Fibroblast of peridontal ligament (primary cell): Measurements from ENCODE around the gene RAD51B.

Experiments
- DNase-seq: peaks from one replicate; pipeline ENCODE4 v3.0.0-alpha.2; 2010; ENCODE audit errors: extremely low read depth

Gene RAD51B

DNA sequence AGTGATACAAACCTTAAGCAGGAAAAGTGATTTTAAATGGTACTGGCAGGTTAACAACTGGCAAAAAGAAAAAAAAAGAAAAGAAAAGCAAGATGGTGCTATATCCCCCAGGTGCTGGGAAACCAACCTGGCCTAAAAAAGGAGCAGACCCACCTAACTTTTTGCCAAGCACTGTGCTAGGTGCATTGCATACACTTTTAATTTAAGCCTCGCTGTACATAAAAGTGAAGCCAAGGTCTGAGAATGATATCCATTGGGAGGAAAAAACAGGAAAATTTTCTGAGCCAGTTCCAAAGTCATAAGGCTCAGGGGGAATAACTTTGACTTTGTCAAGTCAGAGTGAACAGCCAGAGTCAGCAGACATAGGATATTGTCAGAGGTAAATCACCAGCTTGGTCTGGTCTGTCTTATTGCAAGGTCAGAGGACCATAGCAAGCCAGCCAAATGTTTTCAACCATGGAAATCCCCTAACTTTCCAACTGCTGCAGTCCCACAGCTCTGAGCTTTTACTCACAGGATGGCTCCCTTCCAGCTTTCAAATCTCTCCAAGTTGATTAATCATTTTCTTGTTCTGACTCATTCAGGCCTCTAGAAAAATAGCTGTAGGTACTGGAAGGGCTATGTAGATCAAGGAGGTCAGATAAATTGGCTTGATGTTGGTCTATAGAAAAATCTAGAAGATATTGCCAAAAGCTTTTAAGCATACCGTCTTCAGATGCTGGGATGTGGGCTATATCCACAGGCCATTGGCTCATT, 412.9 kb downstream of the RAD51B start:
- peak; percentile 100 for DNase-seq

DNA sequence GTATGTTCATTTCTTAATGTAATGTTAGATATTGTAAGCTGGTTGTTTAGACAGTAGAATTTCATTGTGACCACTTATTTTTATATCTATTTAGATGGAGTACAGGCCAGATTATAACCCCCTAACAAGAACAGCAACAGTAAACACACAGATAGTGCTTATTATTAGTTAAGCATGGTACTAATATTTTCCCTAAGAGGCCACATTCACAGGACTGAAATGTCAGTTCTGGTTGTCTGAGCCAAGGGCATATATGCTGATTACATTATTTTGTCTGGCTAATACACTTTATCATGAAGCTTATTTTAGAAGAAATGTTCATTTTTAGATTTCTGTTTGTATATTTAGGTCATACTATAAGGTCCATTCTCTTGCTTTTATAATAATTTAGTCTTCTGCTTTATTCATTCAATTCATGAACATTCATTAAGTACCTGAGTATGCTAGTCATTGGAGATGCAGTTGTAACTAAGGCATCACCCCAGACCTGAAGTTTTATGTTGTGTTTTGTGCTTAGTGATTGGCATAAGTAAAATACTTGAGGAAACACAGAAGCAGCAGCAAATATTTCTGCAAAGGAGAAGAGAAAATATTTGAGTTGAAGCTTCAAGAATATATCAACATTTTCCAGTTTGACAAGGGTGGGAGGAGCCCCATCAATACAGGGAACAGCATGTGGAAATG, 413.7 kb downstream of the RAD51B start:
- no peak for DNase-seq

DNA sequence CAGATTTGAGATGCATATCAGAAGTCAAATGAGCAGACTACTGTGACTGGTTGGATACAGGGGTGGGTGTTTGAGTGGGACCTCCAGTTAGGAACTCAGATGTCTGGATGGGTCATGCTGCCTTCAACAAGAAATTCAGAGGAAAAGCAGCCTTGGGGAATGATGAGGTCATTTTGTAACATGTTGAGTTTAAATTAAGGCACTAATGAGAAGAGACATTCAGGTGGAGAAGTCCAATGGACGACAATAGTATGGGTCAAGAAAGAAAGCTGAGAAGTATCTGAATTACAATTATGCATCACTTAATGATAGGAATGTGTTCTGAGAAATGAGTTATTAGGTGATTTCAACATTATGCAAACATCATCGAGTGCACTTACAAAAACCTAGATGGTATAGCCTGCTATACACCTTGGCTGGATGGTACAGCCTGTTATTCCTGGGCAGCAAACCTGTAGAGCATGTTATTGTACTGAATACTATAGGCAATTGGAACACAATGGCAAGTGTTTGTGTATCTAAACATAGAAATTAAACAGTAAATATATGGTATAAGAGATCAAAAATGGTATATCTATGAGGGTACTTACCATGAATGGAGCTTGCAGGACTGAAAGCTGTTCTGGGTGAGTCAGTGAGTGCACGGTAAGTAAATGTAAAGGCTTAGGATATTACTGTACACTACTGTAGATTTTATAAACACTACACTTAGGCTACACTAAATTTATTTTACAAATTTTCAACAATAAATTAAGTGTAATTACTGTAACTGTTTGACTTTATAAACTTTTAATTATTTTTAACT, 414.7 kb downstream of the RAD51B start:
- no peak for DNase-seq

DNA sequence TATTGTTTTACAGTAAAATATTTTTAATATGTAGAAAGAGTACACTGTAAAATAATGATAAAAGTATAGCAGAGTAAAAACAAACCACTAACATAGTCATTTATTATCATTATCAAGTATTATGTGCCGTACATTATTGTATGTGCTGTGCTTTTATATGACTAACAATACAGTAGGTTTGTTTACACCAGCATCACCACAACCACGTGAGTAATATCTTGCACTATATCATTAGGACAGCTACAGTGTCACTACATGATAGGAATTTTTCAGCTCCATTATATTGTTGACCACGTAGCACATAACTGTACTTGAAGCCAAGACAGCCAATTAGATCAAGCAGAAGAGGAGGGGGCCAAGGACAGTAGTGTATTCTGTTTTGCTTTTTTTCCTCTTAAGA, 415.4 kb downstream of the RAD51B start:
- no peak for DNase-seq

DNA sequence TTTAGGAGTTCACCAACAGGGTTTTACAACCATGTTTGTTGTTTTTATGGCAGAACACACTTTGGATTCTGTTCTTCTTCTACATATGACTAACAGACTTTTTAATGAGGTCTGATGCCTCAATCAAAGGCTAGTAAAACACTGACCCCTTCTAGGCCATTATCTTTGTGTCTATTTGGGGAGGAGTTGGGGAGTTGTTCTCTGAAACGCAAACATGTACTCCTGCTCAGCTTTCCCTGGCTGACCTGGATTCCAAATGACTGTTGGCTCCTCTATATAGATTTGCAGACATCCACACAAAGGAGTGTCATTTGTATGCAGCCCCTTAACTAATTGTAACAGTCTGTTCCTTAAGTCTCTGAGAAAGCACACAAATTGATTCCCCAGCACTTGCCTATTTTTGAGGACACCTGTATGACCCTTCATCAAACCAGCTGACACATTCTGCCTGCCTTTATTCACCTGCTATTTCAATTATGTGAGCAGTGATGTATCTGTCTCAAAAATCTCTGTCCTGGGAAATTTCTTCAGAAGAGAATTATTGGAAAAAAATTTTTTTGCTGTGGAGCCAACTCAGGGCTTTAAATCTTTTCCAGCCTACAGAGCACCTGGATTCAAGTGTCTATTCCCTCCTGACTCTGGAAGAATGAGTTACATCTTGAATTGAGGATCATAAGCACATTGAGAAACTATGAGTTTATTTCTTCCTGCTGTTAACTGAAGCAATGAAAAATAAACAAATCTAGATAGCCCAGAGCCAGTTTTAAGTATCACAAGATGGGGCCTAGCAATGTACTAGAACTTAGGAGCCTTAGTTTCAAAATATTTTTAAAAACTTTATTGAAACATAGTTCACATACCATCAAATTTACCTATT, 417.2 kb downstream of the RAD51B start:
- peak; percentile 61 for DNase-seq

DNA sequence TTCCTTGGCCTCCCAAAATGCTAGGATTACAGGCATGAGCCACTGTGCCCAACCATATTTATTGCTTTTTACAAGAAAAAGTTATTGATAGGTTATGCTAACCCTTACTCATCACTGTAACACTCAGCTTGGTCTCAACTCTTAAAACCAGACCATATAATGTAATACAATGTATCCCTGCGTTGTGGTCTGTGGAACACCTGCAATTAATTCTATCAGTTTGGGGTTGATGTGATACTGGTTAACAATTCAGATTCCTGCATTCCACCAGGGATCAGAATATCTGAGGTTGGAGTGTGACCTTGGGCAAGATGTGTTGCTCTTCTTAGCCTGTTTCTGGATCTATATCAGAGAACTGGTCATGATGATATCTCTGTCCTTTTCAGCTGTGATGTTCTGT, 419.0 kb downstream of the RAD51B start:
- no peak for DNase-seq

DNA sequence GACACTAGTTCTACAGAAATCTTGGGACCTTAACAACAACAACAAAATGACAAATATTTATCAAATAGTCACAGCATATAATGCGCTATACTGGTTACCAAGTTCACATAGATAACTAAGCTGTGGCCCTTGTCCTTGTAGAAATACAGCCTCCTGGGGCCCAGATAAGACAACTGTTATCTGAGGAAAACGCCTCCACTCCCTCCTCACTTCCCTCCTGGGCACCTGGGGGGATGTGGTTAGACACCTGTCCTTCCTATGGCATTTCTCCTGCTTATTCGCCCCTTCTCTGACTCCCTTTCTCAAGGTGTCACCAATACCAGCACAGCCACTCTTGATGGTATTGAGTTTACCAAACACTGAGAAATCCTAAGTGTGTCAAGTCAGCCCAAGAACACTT, 419.4 kb downstream of the RAD51B start:
- DNase-seq: no peak

DNA sequence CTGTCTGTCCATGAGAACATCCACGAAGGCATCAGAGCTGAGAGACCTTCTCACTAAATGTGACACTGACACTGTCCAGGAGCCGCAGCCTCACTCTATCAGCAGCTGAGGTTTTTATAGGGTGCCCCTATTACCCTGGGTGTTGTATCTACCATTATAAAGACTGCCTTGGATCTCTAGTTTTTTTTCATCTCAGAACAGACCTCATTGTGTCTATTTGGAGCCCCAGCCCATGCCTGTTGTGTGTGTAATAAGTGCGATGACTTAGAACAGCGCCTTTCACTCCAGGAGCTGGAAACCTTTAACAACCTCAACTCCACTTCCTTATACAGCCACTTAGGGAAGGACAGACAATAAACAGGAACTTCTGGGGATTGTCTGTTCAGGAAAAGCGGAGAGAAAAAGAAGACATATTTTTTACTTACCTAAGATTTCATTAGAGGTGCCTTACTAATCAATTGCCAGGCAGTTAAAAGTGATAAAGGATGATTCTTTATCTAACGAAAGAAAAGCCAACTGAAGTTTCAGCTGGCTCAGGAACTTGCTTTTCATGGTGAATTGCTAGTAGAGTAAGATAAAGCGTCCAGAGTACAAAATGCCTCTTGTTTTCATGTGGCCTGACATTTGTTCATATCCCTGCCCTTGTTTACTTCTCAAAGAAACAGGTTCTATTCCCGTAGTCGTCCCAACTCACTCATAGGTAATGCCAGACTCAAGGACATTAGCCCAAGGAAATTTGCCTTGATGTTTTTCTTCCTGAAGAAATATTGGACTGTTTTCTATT, 420.6 kb downstream of the RAD51B start:
- no peak for DNase-seq

DNA sequence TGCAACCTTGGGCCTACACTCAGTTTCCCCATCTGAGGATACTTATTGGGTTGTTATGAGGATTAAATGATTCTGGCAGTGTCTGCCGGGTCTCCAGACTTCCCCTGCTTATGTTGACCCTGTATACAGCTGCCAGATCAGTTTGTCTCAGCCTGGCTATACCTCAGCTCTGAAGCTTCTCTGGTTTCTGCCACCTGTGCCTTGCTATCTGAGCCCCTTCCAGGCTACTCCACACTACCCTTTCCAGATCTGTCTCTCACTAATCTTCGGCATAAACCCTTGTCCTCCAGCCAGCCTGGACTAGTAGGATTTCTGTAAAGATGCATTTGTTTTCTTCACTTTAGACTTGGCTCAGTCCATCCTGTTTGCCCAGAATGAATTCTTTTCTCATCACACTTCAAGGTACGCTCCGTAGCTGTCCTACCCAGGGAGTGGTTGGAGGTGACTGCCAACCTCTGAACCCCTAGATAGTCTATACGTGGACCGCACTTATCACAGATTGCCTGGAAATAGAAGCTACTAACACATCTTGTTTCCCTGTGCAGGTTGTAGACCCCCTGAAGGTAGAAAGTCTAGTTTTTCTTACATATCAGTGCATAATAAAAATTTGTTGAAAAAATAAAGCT, 422.4 kb downstream of the RAD51B start:
- DNase-seq: no peak

DNA sequence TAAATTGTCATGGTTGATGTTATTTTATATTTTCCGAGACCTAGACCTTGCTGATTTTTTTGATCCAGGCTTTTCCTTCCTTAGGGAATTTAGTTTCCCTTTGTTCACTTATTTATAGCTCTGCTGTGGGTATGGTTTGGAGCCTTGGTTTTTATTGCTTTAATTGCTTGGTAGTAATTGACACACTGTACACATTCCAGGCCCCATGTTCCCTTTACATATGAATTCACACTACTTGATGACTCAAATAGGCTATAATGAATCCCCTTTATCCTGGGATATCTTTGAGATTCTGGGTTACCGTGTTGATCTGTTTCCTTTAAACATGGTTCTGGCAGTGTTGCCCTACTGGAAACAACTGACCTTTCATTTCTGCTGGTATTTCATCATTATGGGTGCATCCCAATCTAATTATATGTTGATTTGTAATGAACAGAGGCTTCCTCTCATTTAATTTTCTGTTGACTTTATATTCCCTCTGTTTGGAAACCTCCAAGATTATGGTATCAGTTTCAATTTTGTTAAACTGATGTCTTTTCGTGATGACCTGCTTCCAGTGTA, 424.0 kb downstream of the RAD51B start:
- no peak for DNase-seq

DNA sequence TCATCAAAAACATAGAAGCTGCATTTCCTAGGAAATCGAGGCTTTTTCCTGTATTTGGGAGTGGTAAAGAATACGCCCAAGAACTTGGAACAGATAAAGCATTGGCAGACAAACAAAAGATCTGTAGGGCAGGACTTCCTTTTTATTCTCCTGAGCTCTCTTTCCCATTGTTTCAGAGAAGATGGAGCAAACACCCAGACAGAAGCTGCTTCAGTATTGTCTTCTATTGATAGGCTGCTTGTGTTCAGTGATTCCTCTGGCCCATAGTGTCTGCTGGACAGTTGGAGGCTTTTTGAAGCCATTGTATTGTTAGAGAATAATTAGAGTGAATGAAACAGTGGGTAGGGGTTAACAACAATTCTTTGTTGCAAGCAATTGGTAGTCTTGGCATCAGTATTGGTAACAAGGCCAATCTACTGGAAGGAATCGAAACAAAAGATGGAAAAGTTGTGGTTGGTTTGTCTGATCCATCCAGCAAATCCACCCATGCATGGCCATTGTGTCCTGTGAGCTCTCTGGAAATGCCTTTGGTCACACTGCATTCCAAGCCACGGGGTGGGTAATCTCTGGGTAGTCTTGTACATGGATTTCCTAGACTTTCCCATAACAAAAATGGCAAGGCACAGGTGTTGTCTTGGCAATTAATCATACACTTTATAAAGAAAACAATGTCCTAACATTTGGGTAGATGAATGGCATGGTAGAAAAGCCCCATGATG, 424.8 kb downstream of the RAD51B start:
- DNase-seq: no peak

DNA sequence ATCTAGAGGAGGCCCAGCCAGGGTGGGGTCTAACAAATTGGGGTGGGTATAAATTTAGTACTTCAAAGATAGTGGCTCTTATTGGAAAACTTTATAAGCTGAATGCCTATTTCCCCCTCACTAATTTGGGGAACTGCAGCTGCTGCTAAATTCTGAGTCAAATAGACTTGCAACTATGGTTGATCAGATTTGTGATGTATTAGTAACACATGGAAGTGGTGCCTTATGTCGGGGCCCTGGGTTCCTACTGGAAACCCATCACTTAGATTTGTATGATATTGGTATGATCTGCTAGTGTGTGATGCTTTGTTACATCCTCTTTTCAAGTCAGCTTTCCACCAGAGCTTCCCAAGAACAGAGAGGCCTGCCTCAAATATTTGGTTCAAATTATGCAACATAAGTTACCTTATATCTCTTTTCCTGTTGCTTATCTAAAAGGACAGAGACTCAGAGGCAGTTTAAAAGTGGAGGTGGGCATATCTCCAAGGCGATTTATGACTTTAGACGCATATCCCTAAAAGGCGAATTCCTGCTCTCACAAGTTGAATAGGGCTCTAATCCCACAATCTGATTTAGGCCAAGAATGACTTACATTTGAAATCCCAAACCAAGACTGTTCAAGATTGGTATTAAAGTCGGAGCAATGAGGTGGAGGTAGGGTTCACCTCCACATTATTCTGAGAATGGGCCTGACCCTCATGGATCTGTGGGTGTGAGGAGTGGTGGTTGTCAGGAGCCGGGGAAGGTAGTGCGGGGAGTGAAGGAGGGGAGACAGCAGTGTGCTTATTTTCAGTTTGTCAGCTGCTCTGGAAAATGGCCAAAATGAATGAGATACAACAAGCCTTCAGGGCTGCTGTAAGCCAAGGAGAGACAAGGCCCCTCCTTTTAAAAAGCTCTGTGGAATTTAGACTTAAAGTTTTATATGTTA, 425.8 kb downstream of the RAD51B start:
- no peak for DNase-seq

DNA sequence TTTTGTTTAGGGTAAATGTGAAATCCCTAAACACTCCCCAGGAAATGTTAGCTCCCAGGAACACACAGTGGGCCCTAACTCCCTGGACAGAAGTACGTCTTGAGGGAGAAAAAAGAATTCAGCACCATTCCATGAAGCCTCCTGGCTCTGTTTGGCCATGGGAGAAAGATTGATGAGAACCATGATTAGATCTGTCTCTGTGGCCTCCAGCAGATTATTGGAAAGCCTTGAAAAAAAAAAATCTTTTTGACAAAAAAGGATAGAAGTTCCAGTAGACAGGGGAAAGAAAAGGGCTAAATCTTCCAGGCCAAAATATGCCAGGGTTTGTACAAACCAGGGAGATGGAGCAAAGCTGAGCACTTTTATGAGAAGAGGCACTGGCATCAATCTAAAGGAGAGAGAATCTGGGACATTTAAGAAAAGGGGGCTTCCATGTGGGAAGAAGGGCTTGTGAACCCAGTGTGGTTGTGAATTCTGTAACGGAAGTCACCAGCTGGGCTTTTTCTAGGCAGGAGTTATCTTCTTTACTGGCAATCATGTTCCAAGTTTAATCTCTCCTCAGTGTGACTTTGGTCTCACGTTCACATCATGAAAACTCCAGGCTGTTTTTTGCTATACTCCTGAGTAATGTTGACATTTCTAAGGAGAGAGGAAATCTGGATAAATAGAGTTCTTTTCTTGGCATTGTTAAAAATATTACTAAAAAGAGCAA, 426.7 kb downstream of the RAD51B start:
- no peak for DNase-seq

DNA sequence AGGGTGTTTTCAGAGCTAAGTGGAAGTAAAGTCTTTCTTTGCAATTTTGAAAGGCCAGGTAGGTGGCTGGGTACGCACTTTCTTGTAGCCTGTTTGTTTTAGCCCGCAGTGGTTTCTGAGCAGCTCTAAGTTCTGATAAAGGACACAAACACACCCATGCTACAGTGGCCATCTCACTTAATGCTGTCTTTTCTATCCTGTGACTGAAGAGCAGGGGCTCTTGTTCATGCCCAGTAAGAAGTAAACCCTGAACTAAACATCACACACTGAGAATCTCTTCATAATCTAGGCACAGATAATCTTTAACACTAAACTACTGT, 427.2 kb downstream of the RAD51B start:
- no peak for DNase-seq

DNA sequence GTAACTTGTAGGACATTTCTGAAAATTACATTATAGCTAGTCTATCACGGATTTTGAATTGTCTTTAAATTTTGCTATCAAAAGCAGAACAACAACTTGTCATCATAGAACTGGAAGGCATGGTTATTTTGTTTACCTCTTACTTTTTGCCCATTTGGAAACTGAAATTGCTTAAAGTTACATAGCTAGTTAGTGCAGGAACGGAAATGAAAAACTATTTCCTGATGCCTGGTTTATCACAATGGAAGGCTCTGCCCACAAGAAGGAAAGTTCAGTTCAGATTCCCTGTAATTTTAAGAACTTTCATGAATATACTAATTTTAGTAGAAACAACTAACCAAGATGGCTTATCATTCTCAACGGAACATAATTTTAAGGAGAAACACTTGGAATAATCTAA, 427.7 kb downstream of the RAD51B start:
- no peak for DNase-seq

DNA sequence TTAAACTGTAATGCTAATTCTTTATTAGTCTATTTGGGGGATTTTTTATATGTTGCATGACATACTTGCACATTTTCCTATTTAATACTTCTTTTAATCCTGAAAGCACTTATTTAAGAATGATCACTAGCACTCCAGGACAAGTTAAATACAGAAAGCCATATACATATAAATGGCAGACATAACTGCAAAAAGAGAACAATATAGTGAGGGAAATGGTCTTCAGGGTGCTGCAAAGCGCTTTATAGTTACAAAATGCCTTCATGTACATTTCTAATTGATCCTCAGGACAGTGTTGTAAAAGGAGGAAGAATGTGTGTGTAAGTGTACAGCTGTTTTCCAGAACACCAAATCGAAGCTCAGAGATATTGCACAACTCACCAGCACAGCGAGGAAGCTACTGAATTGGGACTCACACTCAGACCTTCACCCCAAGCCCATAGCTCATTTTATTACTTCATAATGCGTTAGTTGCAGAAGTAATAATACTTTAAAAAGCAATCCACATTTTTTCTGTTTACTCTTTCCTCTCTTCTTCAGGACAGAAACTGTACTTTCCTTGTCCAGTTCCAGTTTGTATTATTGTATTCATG, 428.2 kb downstream of the RAD51B start:
- DNase-seq: no peak

DNA sequence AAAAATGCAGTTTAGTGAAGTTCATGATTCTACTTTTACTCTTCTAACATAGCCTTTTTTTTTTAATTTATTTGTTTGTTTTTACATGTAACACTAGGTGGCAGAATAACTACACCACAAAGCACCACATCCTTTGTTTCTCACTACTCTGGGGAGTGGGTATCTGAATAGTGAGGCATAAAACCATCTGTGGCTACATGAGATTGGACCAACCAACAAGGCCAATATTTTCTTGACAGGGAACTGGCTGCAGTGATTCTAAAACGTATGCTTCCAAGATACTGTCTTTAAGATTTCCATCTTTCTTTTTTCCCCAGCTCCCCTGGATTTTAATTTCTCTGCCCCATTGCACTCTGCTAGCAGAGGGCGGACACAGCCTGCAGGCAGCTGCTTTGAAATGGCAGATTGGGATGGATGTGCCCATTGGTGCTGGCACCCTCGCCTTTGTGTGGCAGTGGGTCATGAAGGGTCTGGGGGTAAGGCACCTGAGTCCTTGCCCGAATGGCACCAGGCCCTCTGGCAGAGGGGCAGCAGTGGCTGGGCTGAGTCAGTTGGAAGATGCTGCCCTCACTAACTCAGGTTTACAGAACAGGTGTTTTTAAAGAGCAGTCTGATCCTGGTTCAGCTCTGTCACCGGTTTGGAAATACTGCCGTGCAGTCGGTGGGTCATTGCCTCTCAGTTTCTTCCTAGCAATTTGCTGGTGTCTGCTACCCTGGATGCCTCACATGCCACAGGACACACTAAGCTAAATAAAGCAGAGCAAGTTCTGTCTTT, 429.1 kb downstream of the RAD51B start:
- peak; percentile 91 for DNase-seq
